H9 (cell line): ENCODE data around the gene DDT. TPM values are rescaled to one million over a fixed set of nuclear protein-coding genes. Genes with fewer than 3 reads are reported as not detected.

Experiments
- DNase-seq: peaks from one replicate; pipeline ENCODE4 v3.0.0-alpha.2; 2017
- H2AFZ ChIP-seq: one replicate; pipeline ENCODE4 v1.6.1; 2013; ENCODE audit warnings: mild to moderate bottlenecking, low read length, control low read depth, moderate library complexity
- H2AK5ac ChIP-seq: 2 replicates; pipeline ENCODE4 v1.6.1; 2013; ENCODE audit warnings: low read length, control low read depth, mixed read lengths; ENCODE audit not compliant: insufficient read length
- H2BK120ac ChIP-seq: one replicate; pipeline ENCODE4 v1.6.1; 2013; ENCODE audit warnings: low read depth, mild to moderate bottlenecking, low read length, control low read depth, inconsistent platforms; ENCODE audit not compliant: poor library complexity, severe bottlenecking
- H2BK12ac ChIP-seq: 2 replicates; pipeline ENCODE4 v1.6.1; 2013; ENCODE audit warnings: low read length, control low read depth, mixed read lengths, low read depth; ENCODE audit not compliant: insufficient read length
- H2BK15ac ChIP-seq: 2 replicates; pipeline ENCODE4 v1.6.1; 2013; ENCODE audit warnings: low read depth, low read length, control low read depth
- H2BK20ac ChIP-seq: one replicate; pipeline ENCODE4 v1.6.1; 2013; ENCODE audit warnings: low read depth, mild to moderate bottlenecking, low read length, control low read depth, inconsistent platforms; ENCODE audit not compliant: poor library complexity, severe bottlenecking
- H2BK5ac ChIP-seq: 2 replicates; pipeline ENCODE4 v1.6.1; 2013; ENCODE audit warnings: low read length, control low read depth, mixed read lengths; ENCODE audit not compliant: insufficient read length
- H3K14ac ChIP-seq: 2 replicates; pipeline ENCODE4 v1.6.1; 2013; ENCODE audit warnings: low read length, control low read depth; ENCODE audit not compliant: insufficient read depth
- H3K18ac ChIP-seq: 2 replicates; pipeline ENCODE4 v1.6.1; 2013; ENCODE audit warnings: low read depth, mild to moderate bottlenecking, mixed read lengths, low read length, control low read depth; ENCODE audit not compliant: insufficient read length
- H3K23ac ChIP-seq: 2 replicates; pipeline ENCODE4 v1.6.1; 2013; ENCODE audit warnings: low read length, control low read depth, mixed read lengths, low read depth; ENCODE audit not compliant: insufficient read length
- H3K23me2 ChIP-seq: 2 replicates; pipeline ENCODE4 v1.6.1; 2013; ENCODE audit warnings: low read depth, mild to moderate bottlenecking, mixed read lengths, low read length, control low read depth; ENCODE audit not compliant: insufficient read length, poor library complexity, severe bottlenecking
- H3K27ac ChIP-seq: 2 replicates; pipeline ENCODE4 v1.5.1; 2013; ENCODE audit warnings: low read length, control low read depth, mixed read lengths, low read depth; ENCODE audit not compliant: insufficient read length
- H3K27me3 ChIP-seq: 2 replicates; pipeline ENCODE4 v1.6.1; 2013; ENCODE audit warnings: low read length, control low read depth, inconsistent platforms; ENCODE audit not compliant: insufficient read depth
- H3K4ac ChIP-seq: 2 replicates; pipeline ENCODE4 v1.6.1; 2013; ENCODE audit warnings: low read depth, mild to moderate bottlenecking, control low read depth, inconsistent platforms, low read length, moderate library complexity
- H3K4me1 ChIP-seq: 2 replicates; pipeline ENCODE4 v1.6.1; 2013; ENCODE audit warnings: low read length, control low read depth, inconsistent platforms; ENCODE audit not compliant: insufficient read depth
- H3K4me2 ChIP-seq: 2 replicates; pipeline ENCODE4 v1.6.1; 2013; ENCODE audit warnings: low read length, control low read depth, mixed read lengths; ENCODE audit not compliant: insufficient read length, insufficient read depth
- H3K56ac ChIP-seq: 2 replicates; pipeline ENCODE4 v1.6.1; 2013; ENCODE audit warnings: low read depth, mild to moderate bottlenecking, mixed read lengths, low read length, control low read depth; ENCODE audit not compliant: insufficient read length
- H3K79me1 ChIP-seq: 2 replicates; pipeline ENCODE4 v1.6.1; 2013; ENCODE audit warnings: low read depth, mild to moderate bottlenecking, moderate library complexity, low read length, control low read depth, inconsistent platforms; ENCODE audit not compliant: insufficient read depth, poor library complexity, severe bottlenecking
- H3K79me2 ChIP-seq: 2 replicates; pipeline ENCODE4 v1.6.1; 2013; ENCODE audit warnings: low read length, control low read depth, inconsistent platforms; ENCODE audit not compliant: insufficient read depth
- H3K9ac ChIP-seq: 2 replicates; pipeline ENCODE4 v1.6.1; 2013; ENCODE audit warnings: low read length, control low read depth, mixed read lengths; ENCODE audit not compliant: insufficient read length; ENCODE audit errors: extremely low read depth
- H3K9me3 ChIP-seq: one replicate; pipeline ENCODE4 v1.6.1; 2013; ENCODE audit warnings: low read depth, low read length, inconsistent platforms; ENCODE audit not compliant: control insufficient read depth
- H3T11ph ChIP-seq: one replicate; pipeline ENCODE4 v1.6.1; 2013; ENCODE audit warnings: mild to moderate bottlenecking, low read length, control low read depth, inconsistent platforms
- H4K20me1 ChIP-seq: one replicate; pipeline ENCODE4 v1.6.1; 2013; ENCODE audit not compliant: control insufficient read depth, insufficient read length, insufficient read depth
- H4K5ac ChIP-seq: 2 replicates; pipeline ENCODE4 v1.6.1; 2013; ENCODE audit warnings: low read depth, mild to moderate bottlenecking, mixed read lengths, low read length, control low read depth; ENCODE audit not compliant: insufficient read length
- H4K8ac ChIP-seq: replicated peaks from 2 replicates; pipeline ENCODE4 v1.6.1; 2013; ENCODE audit warnings: low read length, control low read depth, mixed read lengths, low read depth; ENCODE audit not compliant: insufficient read length
- H4K91ac ChIP-seq: 2 replicates; pipeline ENCODE4 v1.6.1; 2013; ENCODE audit warnings: low read depth, mild to moderate bottlenecking, moderate library complexity, mixed read lengths, low read length, control low read depth; ENCODE audit not compliant: insufficient read length
- H3K27ac Mint-ChIP-seq, 3 experiments: 2 replicates in 2 of 3; 3 replicates in 1 of 3; pipeline ENCODE4 v1.8.0; 2020 to 2021; ENCODE audit warnings: mixed read lengths in 3 of 3, mild to moderate bottlenecking in 1 of 3, moderate library complexity in 1 of 3
- H3K27me3 Mint-ChIP-seq: 2 replicates; pipeline ENCODE4 v1.8.0; 2021; ENCODE audit warnings: low read depth, mild to moderate bottlenecking, moderate library complexity, mixed read lengths
- H3K36me3 Mint-ChIP-seq, 3 experiments: 2 replicates in 2 of 3; 3 replicates in 1 of 3; pipeline ENCODE4 v1.8.0; 2020 to 2021; ENCODE audit warnings: low read depth in 3 of 3, mixed read lengths in 3 of 3; ENCODE audit not compliant: insufficient read depth in 1 of 3
- H3K4me1 Mint-ChIP-seq, 2 experiments: 2 replicates each; pipeline ENCODE4 v1.8.0; 2020; ENCODE audit warnings: mixed read lengths in 2 of 2
- H3K4me3 Mint-ChIP-seq, 2 experiments: 2 replicates in 1 of 2; 3 replicates in 1 of 2; pipeline ENCODE4 v1.8.0; 2020 to 2021; ENCODE audit warnings: mild to moderate bottlenecking in 2 of 2, mixed read lengths in 2 of 2, moderate library complexity in 1 of 2
- H3K9me3 Mint-ChIP-seq, 2 experiments: 2 replicates in 1 of 2; 3 replicates in 1 of 2; pipeline ENCODE4 v1.8.0; 2020; ENCODE audit warnings: mild to moderate bottlenecking in 2 of 2, mixed read lengths in 2 of 2, moderate library complexity in 1 of 2
- CTCF ChIP-seq: fragments of 200-600 bp; sonication (generic); conservative IDR thresholded peaks from 3 replicates; pipeline ENCODE4 v1.8.0; 2021; ENCODE audit warnings: antibody characterized with exemption, mild to moderate bottlenecking
- WGBS: extraction: QIAGEN DNeasy Blood & Tissue Kit; methylation state at CpG from one replicate; pipeline ENCODE4 v1.1.7; 2013; ENCODE audit warnings: missing lambda C conversion rate, low lambda C conversion rate, mixed read lengths; ENCODE audit not compliant: insufficient read length; ENCODE audit errors: extremely low coverage; 5-methylcytosine and 5-hydroxymethylcytosine counted together
- total RNA-seq: library from RNA; stranded (reverse); gene quantifications from 2 replicates; pipeline ENCODE4 v1.2.1, GENCODE V29; 2021

The DDT gene
- total RNA-seq, 1 experiment from 2014 or later = 185 TPM

- no peak for TF ChIP-seq CTCF
- H3K4me1 Mint-ChIP-seq = peaks cover 7 to 17% of the 10 kb centered on the region in 2 experiments
- no peak overlapping the region for H3K23ac ChIP-seq
- no peaks in the 10 kb centered on the region for H3K79me1 ChIP-seq
- no peak overlapping the region for H2AK5ac ChIP-seq
- no peaks in the 10 kb centered on the region; a peak in 1 of 7 replicates for H3K36me3 Mint-ChIP-seq
- H4K20me1 ChIP-seq = peaks cover 2% of the 10 kb centered on the region
- no peak overlapping the region for H2BK12ac ChIP-seq
- H3K27me3 ChIP-seq = no peaks in the 10 kb centered on the region; the same call in 1 of the 2 replicates
- peaks cover 4% of the 10 kb centered on the region for H3K23me2 ChIP-seq
- no peak overlapping the region for H4K8ac ChIP-seq
- no peak for DNase-seq
- H3K27me3 Mint-ChIP-seq = peaks cover 9% of the 10 kb centered on the region
- H3K4me3 Mint-ChIP-seq = no peak overlapping the region
- no peak overlapping the region for H3K4me2 ChIP-seq
- H3K27ac ChIP-seq = no peak overlapping the region
- no peaks in the 10 kb centered on the region for H3K79me2 ChIP-seq
- no peak overlapping the region for H2BK120ac ChIP-seq
- H3K14ac ChIP-seq = no peak overlapping the region
- no peak overlapping the region for H4K91ac ChIP-seq
- H2BK20ac ChIP-seq = no peak overlapping the region
- H2AFZ ChIP-seq = no peak overlapping the region
- H3K9ac ChIP-seq = no peak overlapping the region
- no peak overlapping the region for H3T11ph ChIP-seq
- H3K27ac Mint-ChIP-seq = no peak overlapping the region
- no peak overlapping the region for H4K5ac ChIP-seq
- H3K9me3 ChIP-seq = no peaks in the 10 kb centered on the region
- no peak overlapping the region for H2BK5ac ChIP-seq
- peaks cover 0 to 4% of the 10 kb centered on the region in 2 experiments; a peak in 2 of 5 replicates for H3K9me3 Mint-ChIP-seq
- no CpG with 5 or more reads among the region's 6 CpGs for WGBS
- H2BK15ac ChIP-seq = no peak overlapping the region
- no peak overlapping the region for H3K4ac ChIP-seq
- no peak overlapping the region for H3K56ac ChIP-seq
- no peaks in the 10 kb centered on the region for H3K4me1 ChIP-seq
- no peak overlapping the region for H3K18ac ChIP-seq
Measured at GRCh38 chr22:24006914-24007214, 32.6 kb upstream of the DDT start.
